ENCODE data around the gene PRKN. TPM values are rescaled to one million over a fixed set of nuclear protein-coding genes. Genes with fewer than 3 reads are reported as not detected.
"Not testable (repeated sequence)": the region's sequence is repeated elsewhere in the genome, so short reads cannot be mapped to it uniquely, and the experiment has no call there.

PRKN gene
- total and polyA plus RNA-seq, 3 experiments from 2014 or later = 0.22 to 1.0 (median 0.55) TPM

DNA sequence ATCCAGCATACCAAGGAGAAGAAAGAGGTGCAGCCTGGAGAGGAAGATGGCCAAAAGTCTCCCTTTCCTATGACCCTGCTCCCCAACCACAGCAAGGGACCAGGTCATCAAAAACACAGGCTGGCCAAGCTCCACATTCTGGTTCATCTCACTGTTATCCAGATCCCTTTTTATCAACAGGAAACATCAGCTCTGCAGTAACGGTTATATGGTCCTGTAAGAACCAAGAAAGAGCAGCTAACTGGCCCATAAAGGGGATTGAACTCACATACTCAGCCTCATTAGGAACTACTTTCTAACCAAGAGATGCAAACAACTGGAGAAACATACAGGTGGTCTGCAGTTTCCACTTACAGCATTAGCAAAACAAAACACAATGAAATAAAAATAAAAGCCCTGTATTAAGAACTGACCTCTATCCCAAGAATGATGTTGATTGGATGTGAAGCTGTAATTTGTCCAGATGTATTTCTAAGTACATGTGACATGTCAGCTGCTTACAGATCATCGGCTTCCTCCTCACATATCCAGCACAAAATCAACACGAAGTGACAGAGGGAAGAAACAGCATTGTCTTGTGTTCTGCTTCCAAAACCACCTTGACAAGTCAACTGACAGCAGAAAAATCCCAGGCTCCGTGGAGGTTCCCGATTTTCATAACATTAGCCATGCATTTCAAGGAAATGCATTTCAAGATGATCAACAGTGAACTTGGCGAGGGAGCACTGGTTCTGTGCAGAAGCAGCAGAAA, 896.5 kb downstream of the PRKN start:
- Mint-ChIP-seq H3K4me3 (no peak overlapping the region), H3K9me3 (peaks cover 0 to 2% (median 0%) of the 10 kb centered on the region in 5 donors), H3K36me3 (no peaks in the 10 kb centered on the region), H3K27ac (no peak overlapping the region), H3K27me3 (peaks cover 0 to 3% of the 10 kb centered on the region in 2 donors), H3K4me1 (no peaks in the 10 kb centered on the region)
- Histone ChIP-seq H3K36me3 (ENCODE audit: insufficient read depth, low read length) (no peaks in the 10 kb centered on the region), H3K4me1 (ENCODE audit: insufficient read depth, low read length) (no peaks in the 10 kb centered on the region), H3K4me3 (ENCODE audit: low read length) (no peak overlapping the region), H3K27ac (ENCODE audit: low read depth, low read length) (no peak overlapping the region), H3K9me3 (ENCODE audit: low read length) (no peaks in the 10 kb centered on the region), H3K27me3 (ENCODE audit: insufficient read depth, low read length, poor library complexity, severe bottlenecking) (no peaks in the 10 kb centered on the region)
- DNase-seq = no peak
- POLR2A ChIA-PET = no interaction called here
- CTCF ChIA-PET = no interaction called here

GRCh38 chr6:161829291-161829729, 898.3 kb downstream of the PRKN start:
- H3K4me1 ChIP-seq (ENCODE audit: insufficient read depth, low read length) = no peaks in the 10 kb centered on the region
- no peaks in the 10 kb centered on the region for H3K27me3 ChIP-seq (ENCODE audit: insufficient read depth, low read length, poor library complexity, severe bottlenecking)
- ChIA-PET POLR2A (no interaction called here), CTCF (no interaction called here)
- Mint-ChIP-seq H3K27me3 (peaks cover 0 to 3% of the 10 kb centered on the region in 2 donors), H3K9me3 (peaks cover 0 to 2% (median 0%) of the 10 kb centered on the region in 5 donors), H3K27ac (peak overlapping the region in 1 of 8 donors; percentile 46), H3K4me1 (no peaks in the 10 kb centered on the region), H3K36me3 (no peaks in the 10 kb centered on the region), H3K4me3 (no peak overlapping the region)
- no peak for DNase-seq
- H3K27ac ChIP-seq (ENCODE audit: low read depth, low read length) = no peak overlapping the region
- H3K36me3 ChIP-seq (ENCODE audit: insufficient read depth, low read length) = no peaks in the 10 kb centered on the region
- no peaks in the 10 kb centered on the region for H3K9me3 ChIP-seq (ENCODE audit: low read length)
- no peak overlapping the region for H3K4me3 ChIP-seq (ENCODE audit: low read length)

DNA sequence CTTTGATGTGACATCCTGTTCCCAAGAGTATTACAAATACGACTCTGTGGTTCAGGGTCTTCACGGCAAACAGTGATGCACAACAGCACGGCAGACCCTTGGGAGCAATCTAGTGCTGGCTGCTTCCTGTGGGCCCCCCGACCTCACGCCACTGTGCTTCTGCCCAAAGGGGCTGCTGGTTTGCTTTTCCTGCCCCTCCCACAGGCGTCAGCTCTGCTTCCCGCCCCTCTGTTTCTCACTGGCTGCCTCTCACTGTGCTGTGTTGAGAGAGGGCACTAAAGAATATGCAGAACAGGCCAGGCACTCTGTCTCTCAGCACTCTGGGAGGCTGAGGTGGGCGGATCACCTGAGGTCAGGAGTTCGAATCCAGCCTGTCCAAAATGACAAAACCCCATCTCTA, 899.2 kb downstream of the PRKN start:
- Mint-ChIP-seq H3K9me3 (peaks cover 0 to 2% (median 0%) of the 10 kb centered on the region in 5 donors), H3K36me3 (no peaks in the 10 kb centered on the region), H3K4me3 (no peak overlapping the region), H3K4me1 (no peaks in the 10 kb centered on the region), H3K27ac (no peak overlapping the region), H3K27me3 (peaks cover 0 to under 1% of the 10 kb centered on the region in 2 donors)
- no peak overlapping the region for H3K4me3 ChIP-seq (ENCODE audit: low read length)
- POLR2A ChIA-PET = no interaction called here
- CTCF ChIA-PET = no interaction called here
- no peaks in the 10 kb centered on the region for H3K27me3 ChIP-seq (ENCODE audit: insufficient read depth, low read length, poor library complexity, severe bottlenecking)
- H3K36me3 ChIP-seq (ENCODE audit: insufficient read depth, low read length) = no peaks in the 10 kb centered on the region
- no peaks in the 10 kb centered on the region for H3K4me1 ChIP-seq (ENCODE audit: insufficient read depth, low read length)
- no peaks in the 10 kb centered on the region for H3K9me3 ChIP-seq (ENCODE audit: low read length)
- H3K27ac ChIP-seq (ENCODE audit: low read depth, low read length) = no peak overlapping the region
- no peak for DNase-seq

DNA sequence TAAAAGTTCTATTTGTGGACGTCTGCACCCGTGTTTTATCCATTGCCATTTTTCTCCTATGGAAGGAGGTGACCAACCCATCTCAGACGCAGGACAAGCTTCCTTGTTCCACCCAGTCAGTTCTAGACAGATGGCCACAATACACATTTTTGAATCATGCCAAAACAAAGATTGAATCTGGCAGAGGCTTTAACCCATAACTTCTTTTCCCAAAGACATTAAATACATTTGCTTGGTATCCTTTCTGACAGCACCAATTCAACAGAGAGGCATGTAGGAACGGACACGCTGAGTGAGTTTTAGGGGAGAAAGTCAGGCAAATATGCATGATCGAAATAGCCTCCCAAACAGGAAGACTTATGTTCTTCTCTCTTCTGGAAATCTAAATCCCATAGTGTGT, 901.1 kb downstream of the PRKN start:
- no peaks in the 10 kb centered on the region for H3K4me1 Mint-ChIP-seq
- Histone ChIP-seq H3K9me3 (ENCODE audit: low read length) (no peaks in the 10 kb centered on the region), H3K27me3 (ENCODE audit: insufficient read depth, low read length, poor library complexity, severe bottlenecking) (no peaks in the 10 kb centered on the region), H3K36me3 (ENCODE audit: insufficient read depth, low read length) (no peaks in the 10 kb centered on the region), H3K4me1 (ENCODE audit: insufficient read depth, low read length) (no peaks in the 10 kb centered on the region), H3K4me3 (ENCODE audit: low read length) (no peak overlapping the region), H3K27ac (ENCODE audit: low read depth, low read length) (no peak overlapping the region)
- H3K36me3 Mint-ChIP-seq = no peaks in the 10 kb centered on the region
- no peaks in the 10 kb centered on the region for H3K27me3 Mint-ChIP-seq
- H3K4me3 Mint-ChIP-seq = no peak overlapping the region
- ChIA-PET CTCF (no interaction called here), POLR2A (no interaction called here)
- DNase-seq = no peak
- H3K27ac Mint-ChIP-seq = no peak overlapping the region
- peaks cover 0 to 2% (median 0%) of the 10 kb centered on the region in 5 donors for H3K9me3 Mint-ChIP-seq

- H3K4me3 Mint-ChIP-seq = peak overlapping the region in 1 of 7 donors; percentile 73
- H3K4me3 ChIP-seq (ENCODE audit: low read length); H3K36me3 Mint-ChIP-seq; H3K9me3 Mint-ChIP-seq; H3K27me3 Mint-ChIP-seq; H3K4me1 ChIP-seq (ENCODE audit: insufficient read depth, low read length); CTCF ChIA-PET; H3K4me1 Mint-ChIP-seq; H3K36me3 ChIP-seq (ENCODE audit: insufficient read depth, low read length); H3K9me3 ChIP-seq (ENCODE audit: low read length); H3K27me3 ChIP-seq (ENCODE audit: insufficient read depth, low read length, poor library complexity, severe bottlenecking); H3K27ac ChIP-seq (ENCODE audit: low read depth, low read length); POLR2A ChIA-PET; H3K27ac Mint-ChIP-seq; DNase-seq: not testable (repeated sequence)
These were observed 905.4 kb downstream of the PRKN start for GRCh38 chr6:161822204-161822603.

DNA sequence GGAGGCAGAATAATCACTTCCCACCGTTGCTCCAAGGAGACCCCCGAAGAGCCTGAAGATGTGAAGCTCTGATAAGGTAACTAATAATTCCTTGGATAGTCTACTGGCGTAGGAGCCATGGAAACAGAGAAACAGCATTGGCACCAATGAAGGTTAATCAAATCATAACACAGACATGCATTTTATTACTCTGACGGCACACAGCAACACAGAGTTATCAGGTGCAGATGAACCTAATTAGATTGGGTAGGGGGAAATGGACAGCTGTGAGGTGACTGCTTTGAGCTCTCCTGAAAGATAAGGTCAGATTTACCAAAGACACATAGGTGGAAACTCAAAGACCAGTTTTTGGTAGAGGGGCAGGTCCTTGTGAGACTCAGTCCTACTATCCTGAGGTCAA, 909.7 kb downstream of the PRKN start:
- Mint-ChIP-seq H3K4me3 (no peak overlapping the region), H3K9me3 (peaks cover 0 to 7% (median 3%) of the 10 kb centered on the region in 5 donors), H3K27ac (no peak overlapping the region), H3K4me1 (no peaks in the 10 kb centered on the region), H3K27me3 (no peaks in the 10 kb centered on the region), H3K36me3 (peaks cover 0 to 7% (median 0%) of the 10 kb centered on the region in 3 donors)
- H3K27me3 ChIP-seq (ENCODE audit: insufficient read depth, low read length, poor library complexity, severe bottlenecking) = no peaks in the 10 kb centered on the region
- H3K36me3 ChIP-seq (ENCODE audit: insufficient read depth, low read length) = no peaks in the 10 kb centered on the region
- no peaks in the 10 kb centered on the region for H3K4me1 ChIP-seq (ENCODE audit: insufficient read depth, low read length)
- no peaks in the 10 kb centered on the region for H3K9me3 ChIP-seq (ENCODE audit: low read length)
- DNase-seq = no peak
- POLR2A ChIA-PET = no interaction called here
- no peak overlapping the region for H3K4me3 ChIP-seq (ENCODE audit: low read length)
- CTCF ChIA-PET = no interaction called here
- no peak overlapping the region for H3K27ac ChIP-seq (ENCODE audit: low read depth, low read length)

DNA sequence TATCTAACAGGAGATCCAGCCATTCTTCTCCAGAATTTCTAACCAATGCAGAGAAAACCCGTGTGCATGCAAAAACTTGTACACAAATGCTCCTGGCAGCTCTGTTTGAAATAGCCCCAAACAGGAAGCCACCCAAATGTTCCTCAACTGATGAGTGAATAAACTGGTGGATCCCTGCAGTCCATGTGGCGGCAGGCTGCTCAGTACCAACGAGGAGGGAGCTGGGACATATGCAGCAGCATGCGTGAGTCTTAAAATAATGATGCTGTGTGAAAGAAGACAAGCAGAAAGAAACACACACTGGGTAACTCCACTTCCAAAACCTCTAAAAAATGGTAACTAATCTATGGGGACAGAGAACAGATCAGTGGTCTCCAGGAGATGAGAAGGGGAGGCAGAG, 911.6 kb downstream of the PRKN start:
- H3K27ac ChIP-seq (ENCODE audit: low read depth, low read length) = no peak overlapping the region
- no peak overlapping the region for H3K27ac Mint-ChIP-seq
- ChIA-PET CTCF (no interaction called here), POLR2A (no interaction called here)
- H3K9me3 ChIP-seq (ENCODE audit: low read length) = no peaks in the 10 kb centered on the region
- H3K4me3 Mint-ChIP-seq = no peak overlapping the region
- H3K4me1 Mint-ChIP-seq = no peaks in the 10 kb centered on the region
- DNase-seq = no peak
- no peaks in the 10 kb centered on the region for H3K4me1 ChIP-seq (ENCODE audit: insufficient read depth, low read length)
- no peaks in the 10 kb centered on the region for H3K27me3 ChIP-seq (ENCODE audit: insufficient read depth, low read length, poor library complexity, severe bottlenecking)
- H3K36me3 Mint-ChIP-seq = peaks cover 0 to 11% (median 1%) of the 10 kb centered on the region in 3 donors
- no peak overlapping the region for H3K4me3 ChIP-seq (ENCODE audit: low read length)
- H3K27me3 Mint-ChIP-seq = no peaks in the 10 kb centered on the region
- peaks cover 0 to 14% (median 4%) of the 10 kb centered on the region in 5 donors for H3K9me3 Mint-ChIP-seq
- no peaks in the 10 kb centered on the region for H3K36me3 ChIP-seq (ENCODE audit: insufficient read depth, low read length)

DNA sequence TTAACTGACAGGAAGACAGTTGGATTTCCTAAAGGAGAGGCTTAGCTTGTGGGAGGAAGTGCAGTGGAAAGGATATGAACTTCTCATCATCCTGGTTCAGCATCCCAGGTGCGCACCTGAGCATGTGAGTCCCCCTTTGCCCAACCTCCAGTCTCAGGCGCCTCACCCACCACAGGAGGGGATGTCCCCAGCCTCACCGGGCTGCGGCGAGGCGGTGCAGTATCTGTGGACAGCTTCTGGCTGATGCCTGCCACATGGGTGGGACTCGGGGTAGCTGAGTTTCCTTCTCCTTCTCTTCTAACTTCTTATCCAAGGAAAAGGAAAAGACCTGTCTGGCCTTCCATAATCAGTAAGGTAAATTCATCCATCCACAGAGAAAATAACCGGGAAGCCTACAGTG, 914.4 kb downstream of the PRKN start:
- Histone ChIP-seq H3K4me3 (ENCODE audit: low read length) (no peak overlapping the region), H3K9me3 (ENCODE audit: low read length) (no peaks in the 10 kb centered on the region), H3K4me1 (ENCODE audit: insufficient read depth, low read length) (no peaks in the 10 kb centered on the region), H3K27me3 (ENCODE audit: insufficient read depth, low read length, poor library complexity, severe bottlenecking) (no peaks in the 10 kb centered on the region), H3K27ac (ENCODE audit: low read depth, low read length) (no peak overlapping the region), H3K36me3 (ENCODE audit: insufficient read depth, low read length) (no peaks in the 10 kb centered on the region)
- CTCF ChIA-PET = no interaction called here
- no peak overlapping the region for H3K27ac Mint-ChIP-seq
- H3K4me3 Mint-ChIP-seq = no peak overlapping the region
- H3K36me3 Mint-ChIP-seq = peaks cover 0 to 11% (median 1%) of the 10 kb centered on the region in 3 donors
- no peak for DNase-seq
- peaks cover 0 to 14% (median 5%) of the 10 kb centered on the region in 5 donors for H3K9me3 Mint-ChIP-seq
- H3K27me3 Mint-ChIP-seq = no peaks in the 10 kb centered on the region
- POLR2A ChIA-PET = no interaction called here
- no peaks in the 10 kb centered on the region for H3K4me1 Mint-ChIP-seq
